Endothelial cell of umbilical vein (primary cell): ENCODE measurements around the gene XIAP. TPM values are rescaled to one million over a fixed set of nuclear protein-coding genes. Genes with fewer than 3 reads are reported as not detected.
A peak's percentile ranks its signal among the peaks of the same experiment; 100 is the strongest.

Experiments
- BruUV-seq: library from RNA; stranded (reverse); fragments of 400-500 nt; replicated peaks from 2 replicates; lab custom pipeline; 2021; lab: Mats Ljungman, UMichigan
- CTCF ChIA-PET: fragments of 300-600, 350-600 bp; sonication (Branson Sonifier 250); formaldehyde crosslinking; loops from one replicate; lab custom pipeline; 2021; ENCODE audit warnings: antibody characterized with exemption, inconsistent platforms; lab: Charles Lee
- POLR2A ChIA-PET: fragments of 300-600, 350-600 bp; sonication (Branson Sonifier 250); formaldehyde crosslinking; loops from one replicate; lab custom pipeline; 2021; ENCODE audit warnings: antibody characterized with exemption, inconsistent platforms; lab: Charles Lee
- DNase-seq: peaks from one replicate; pipeline ENCODE4 v3.0.0-alpha.2; 2011; ENCODE audit warnings: low read depth, low spot score
- FAIRE-seq: peaks from 2 replicates; lab custom pipeline; 2011; peaks lifted over from hg19 to GRCh38; lab: Jason Lieb, UNC
- H2AFZ ChIP-seq: 2 replicates; pipeline ENCODE4 v1.6.0; 2012; ENCODE audit warnings: low read depth, low read length, control low read depth, inconsistent platforms
- H3K27ac ChIP-seq: 2 replicates; pipeline ENCODE4 v1.5.1; 2011; ENCODE audit warnings: low read depth, mild to moderate bottlenecking, control low read depth, low read length, moderate library complexity; ENCODE audit not compliant: insufficient read depth
- H3K27me3 ChIP-seq, 2 experiments: 2 replicates each; pipeline versions ENCODE4 v1.6.0 to v1.6.1; 2011; ENCODE audit warnings: low read length in 2 of 2, mixed read lengths in 1 of 2; ENCODE audit not compliant: control insufficient read depth in 2 of 2, insufficient read depth in 2 of 2
- H3K36me3 ChIP-seq, 2 experiments: 2 replicates in 1 of 2; 3 replicates in 1 of 2; pipeline ENCODE4 v1.5.1; 2011; ENCODE audit warnings: low read length in 2 of 2, mild to moderate bottlenecking in 1 of 2, moderate library complexity in 1 of 2; ENCODE audit not compliant: control insufficient read depth in 2 of 2, insufficient read depth in 2 of 2; ENCODE audit errors: extremely low read depth in 1 of 2
- H3K4me1 ChIP-seq: 3 replicates; pipeline ENCODE4 v1.5.1; 2011; ENCODE audit warnings: mild to moderate bottlenecking, low read length; ENCODE audit not compliant: control insufficient read depth, insufficient read depth; ENCODE audit errors: extremely low read depth
- H3K4me2 ChIP-seq: 2 replicates; pipeline ENCODE4 v1.6.1; 2011; ENCODE audit warnings: low read length, control low read depth, mixed read lengths; ENCODE audit not compliant: insufficient read depth
- H3K4me3 ChIP-seq, 3 experiments: fragments of 200-600 bp in 1 of 3; sonication (generic), shearing (Covaris generic) in 1 of 3; replicated peaks in 1 of 3; 2 replicates each; pipeline ENCODE4 v1.5.1; 2011 to 2016; ENCODE audit warnings: control low read depth in 3 of 3, low read length in 3 of 3, mild to moderate bottlenecking in 2 of 3, inconsistent platforms in 1 of 3, low read depth in 1 of 3, moderate library complexity in 1 of 3; ENCODE audit not compliant: insufficient read depth in 1 of 3
- H3K79me2 ChIP-seq: 2 replicates; pipeline ENCODE4 v1.6.0; 2012; ENCODE audit warnings: low read length, inconsistent platforms; ENCODE audit not compliant: control insufficient read depth, insufficient read depth
- H3K9ac ChIP-seq: replicated peaks from 2 replicates; pipeline ENCODE3; 2011; ENCODE audit warnings: low read length, control low read depth; ENCODE audit not compliant: insufficient read depth; ENCODE audit errors: extremely low read depth
- H3K9me1 ChIP-seq: replicated peaks from 3 replicates; pipeline ENCODE4 v1.6.0; 2011; ENCODE audit warnings: mild to moderate bottlenecking, low read length; ENCODE audit not compliant: control insufficient read depth, insufficient read depth; ENCODE audit errors: extremely low read depth
- H3K9me3 ChIP-seq: replicated peaks from 2 replicates; pipeline ENCODE4 v1.5.1; 2012; ENCODE audit warnings: low read length, inconsistent platforms; ENCODE audit not compliant: control insufficient read depth, insufficient read depth
- H4K20me1 ChIP-seq: replicated peaks from 2 replicates; pipeline ENCODE3; 2011; ENCODE audit warnings: mild to moderate bottlenecking, low read length; ENCODE audit not compliant: control insufficient read depth, insufficient read depth; ENCODE audit errors: extremely low read depth
- CTCF ChIP-seq, 2 donors: IDR thresholded peaks; 1 replicate in 1 of 2; 2 replicates in 1 of 2; pipeline ENCODE4 v1.5.1; 2011; ENCODE audit warnings: low read length in 2 of 2, mild to moderate bottlenecking in 2 of 2, moderate library complexity in 2 of 2, control low read depth in 1 of 2, inconsistent platforms in 1 of 2, low read depth in 1 of 2; ENCODE audit not compliant: insufficient read depth in 1 of 2; ENCODE audit errors: extremely low read depth in 1 of 2
- EZH2 ChIP-seq: IDR thresholded peaks from 2 replicates; pipeline ENCODE4 v1.6.1; 2012; ENCODE audit warnings: borderline replicate concordance, low read depth, mild to moderate bottlenecking, moderate library complexity, low read length, inconsistent platforms; ENCODE audit not compliant: severe bottlenecking
- FOS ChIP-seq: IDR thresholded peaks from 2 replicates; pipeline ENCODE4 v1.6.1; 2011; ENCODE audit warnings: mild to moderate bottlenecking, low read length, moderate library complexity, borderline replicate concordance; ENCODE audit not compliant: insufficient read depth
- GATA2 ChIP-seq: IDR thresholded peaks from 2 replicates; pipeline ENCODE4 v1.7.0; 2011; ENCODE audit warnings: low read depth, mild to moderate bottlenecking, moderate library complexity, mixed read lengths, low read length; ENCODE audit not compliant: insufficient read length, insufficient read depth
- JUN ChIP-seq: IDR thresholded peaks from 2 replicates; pipeline ENCODE4 v1.6.1; 2011; ENCODE audit warnings: borderline replicate concordance, low read depth; ENCODE audit not compliant: insufficient read length, insufficient read depth
- MYC ChIP-seq: IDR thresholded peaks from one replicate; pipeline ENCODE4 v1.6.1; 2011; ENCODE audit warnings: mild to moderate bottlenecking, low read depth, low read length
- POLR2A ChIP-seq: IDR thresholded peaks from 2 replicates; pipeline ENCODE4 v1.6.1; 2012; ENCODE audit warnings: low read depth, mild to moderate bottlenecking, control low read depth, low read length
- POLR2AphosphoS5 ChIP-seq: IDR thresholded peaks from 2 replicates; pipeline ENCODE4 v1.6.1; 2012; ENCODE audit warnings: low read depth, mild to moderate bottlenecking, control low read depth, low read length, moderate library complexity; ENCODE audit not compliant: insufficient read depth
- dilution Hi-C: fragments of 300-500 bp; cut with MboI; formaldehyde crosslinking; loops from one replicate; pipeline ENCODE4 v1.15.0; 2019; ENCODE audit warnings: low sequenced_read_pairs; ENCODE audit not compliant: extremely low pct_ligation_motif_present
- intact Hi-C: fragments of 100-400 bp; cut with micrococcal nuclease; formaldehyde crosslinking; loops from one replicate; pipeline ENCODE4 v1.10.0; 2022
- polyA plus RNA-seq, 4 experiments: library from polyadenylated mRNA; depleted of rRNA in 3 of 4; stranded (reverse) in 3 of 4; unstranded in 1 of 4; fragments of >200 nt; gene quantifications; 2 replicates each; pipeline versions ENCODE4 v1.2.1 to v1.2.3, GENCODE V29; 2011 to 2012; ENCODE audit warnings: missing spikeins in 1 of 4
- total RNA-seq: library from RNA; stranded (reverse); gene quantifications from 2 replicates; pipeline ENCODE4 v1.2.3, GENCODE V29; 2021
- TF ChIP-seq, protein P1 (sequence below): IDR thresholded peaks from 2 replicates; pipeline ENCODE4 v1.6.1; 2011; ENCODE audit not compliant: insufficient read depth, insufficient read length

Gene XIAP
- total and polyA plus RNA-seq, 2 donors (not counting 3 experiments of a cell fraction or from before 2014, with no cell fraction given): 8.1 to 38.3 TPM

DNA sequence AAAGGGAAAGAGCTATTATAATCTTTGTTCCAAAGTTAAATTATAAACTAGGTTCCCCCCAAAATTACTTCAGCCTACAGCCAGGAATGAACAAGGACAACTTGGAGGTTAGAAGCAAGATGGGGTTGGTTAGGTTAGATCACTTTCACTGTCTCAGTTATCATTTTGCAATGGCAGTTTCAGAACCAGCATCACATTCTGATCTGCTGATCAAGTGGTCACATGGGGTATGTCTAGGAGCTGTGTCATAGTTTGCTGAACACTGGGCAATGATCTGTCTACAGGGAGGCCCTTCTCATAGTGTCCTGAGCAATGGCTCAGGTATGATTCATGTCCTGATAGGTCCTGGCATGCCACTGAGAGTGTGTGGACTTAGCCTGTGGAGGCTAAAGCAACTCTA is 41.6 kb upstream of the XIAP start:
- H3K4me1 ChIP-seq: no peaks in the 10 kb centered on the region
- no peak overlapping the region for H3K9ac ChIP-seq
- H4K20me1 ChIP-seq: no peaks in the 10 kb centered on the region
- POLR2A ChIA-PET: no interaction called here
- intact Hi-C loops: no loop called here
- no TSS peak for BruUV-seq
- no peak overlapping the region for H2AFZ ChIP-seq
- CTCF ChIA-PET: no interaction called here
- DNase-seq (no peak), FAIRE-seq (peak; percentile 63)
- no peaks in the 10 kb centered on the region for H3K9me3 ChIP-seq
- no peak overlapping the region for H3K4me2 ChIP-seq
- H3K9me1 ChIP-seq: no peaks in the 10 kb centered on the region
- TF ChIP-seq JUN: no peak
- TF ChIP-seq MYC: no peak
- TF ChIP-seq EZH2: no peak
- TF ChIP-seq, protein P1, sequence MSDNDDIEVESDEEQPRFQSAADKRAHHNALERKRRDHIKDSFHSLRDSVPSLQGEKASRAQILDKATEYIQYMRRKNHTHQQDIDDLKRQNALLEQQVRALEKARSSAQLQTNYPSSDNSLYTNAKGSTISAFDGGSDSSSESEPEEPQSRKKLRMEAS: no peak
- TF ChIP-seq FOS: no peak
- TF ChIP-seq GATA2: no peak
- TF ChIP-seq CTCF (IDR thresholded peaks at IDR 0.05; ENCODE audit: extremely low read depth in 1 of 2, insufficient read depth in 1 of 2, low read depth in 1 of 2, low read length in 2 of 2): no peak
- no peak for TF ChIP-seq POLR2AphosphoS5
- TF ChIP-seq POLR2A: no peak
- H3K27ac ChIP-seq: no peak overlapping the region
- H3K4me3 ChIP-seq: no peak overlapping the region
- no peaks in the 10 kb centered on the region for H3K79me2 ChIP-seq
- dilution Hi-C loops: no loop called here
- no peaks in the 10 kb centered on the region for H3K27me3 ChIP-seq
- H3K36me3 ChIP-seq: no peaks in the 10 kb centered on the region
